A549 (cell line): ENCODE measurements around the gene PLD3.

Source experiments
- BHLHE40 ChIP-seq: IDR thresholded peaks from 2 replicates; pipeline ENCODE4 v1.6.1; 2012; ENCODE audit warnings: low read depth, low read length, inconsistent platforms
- CTCF ChIP-seq: fragments of >200 bp; sonication (Bioruptor Twin); formaldehyde crosslinking; IDR thresholded peaks from 3 replicates; pipeline ENCODE4 v1.5.1; 2016
- EP300 ChIP-seq, 2 experiments: fragments of >200 bp; sonication (Bioruptor Twin); formaldehyde crosslinking; IDR thresholded peaks; 2 replicates in 1 of 2; 3 replicates in 1 of 2; pipeline ENCODE4 v1.6.1; 2016 to 2017
- HDAC2 ChIP-seq: fragments of 200-600 bp; sonication (generic); IDR thresholded peaks from 2 replicates; pipeline ENCODE4 v1.6.1; 2016
- MAX ChIP-seq: IDR thresholded peaks from 2 replicates; pipeline ENCODE4 v1.6.1; 2012
- POLR2A ChIP-seq: IDR thresholded peaks from 2 replicates; pipeline ENCODE4 v1.6.1; 2012; ENCODE audit warnings: mild to moderate bottlenecking, low read length
- RAD21 ChIP-seq, 2 experiments: fragments of >200 bp in 1 of 2; sonication (Bioruptor Twin) in 1 of 2; formaldehyde crosslinking in 1 of 2; IDR thresholded peaks in 1 of 2; conservative IDR thresholded peaks in 1 of 2; 2 replicates in 1 of 2; 3 replicates in 1 of 2; pipeline ENCODE4 v1.6.1; 2012 to 2018; ENCODE audit warnings: inconsistent platforms in 1 of 2
- REST ChIP-seq: fragments of 200-600 bp; sonication (generic); IDR thresholded peaks from 2 replicates; pipeline ENCODE4 v1.6.1; 2016; ENCODE audit warnings: antibody characterized with exemption, mild to moderate bottlenecking, moderate library complexity
- SMC3 ChIP-seq: fragments of >200 bp; sonication (Bioruptor Twin); formaldehyde crosslinking; IDR thresholded peaks from 3 replicates; pipeline ENCODE4 v1.6.1; 2018; ENCODE audit warnings: inconsistent platforms
- ZFP36 ChIP-seq: fragments of 450-650 bp; IDR thresholded peaks from 2 replicates; pipeline ENCODE4 v1.6.1; 2014; ENCODE audit warnings: borderline replicate concordance; ENCODE audit not compliant: partially characterized antibody
- ZSCAN20 ChIP-seq: fragments of 250-450 bp; sonication (Bioruptor Pico); IDR thresholded peaks from 2 replicates; pipeline ENCODE4 v1.8.0; 2022; ENCODE audit warnings: mild to moderate bottlenecking, moderate library complexity

GRCh38 chr19:40396886-40397567 is 48.5 kb downstream of the PLD3 start:
- no peak for TF ChIP-seq POLR2A
- no peak for TF ChIP-seq BHLHE40
- no peak for TF ChIP-seq ZFP36
- TF ChIP-seq REST: no peak
- TF ChIP-seq HDAC2: no peak
- no peak for TF ChIP-seq RAD21 (conservative IDR thresholded peaks at IDR 0.05 in 1 of 2, IDR thresholded peaks at IDR 0.05 in 1 of 2)
- TF ChIP-seq CTCF: no peak
- TF ChIP-seq EP300 (IDR thresholded peaks at IDR 0.05): no peak
- no peak for TF ChIP-seq MAX
- no peak for TF ChIP-seq ZSCAN20
- TF ChIP-seq SMC3: no peak
